GM06990 (cell line): ENCODE measurements around the gene SPSB3.

Source experiments
- DNase-seq: peaks from one replicate; pipeline ENCODE4 v3.0.0-alpha.2; 2011; ENCODE audit not compliant: insufficient read length; ENCODE audit errors: extremely low read depth
- H3K27me3 ChIP-seq: replicated peaks from 2 replicates; pipeline ENCODE4 v1.6.0; 2011; ENCODE audit warnings: low read length; ENCODE audit not compliant: control insufficient read depth, insufficient read depth
- H3K36me3 ChIP-seq: 2 replicates; pipeline ENCODE4 v1.5.1; 2011; ENCODE audit warnings: low read length; ENCODE audit not compliant: control insufficient read depth, insufficient read depth
- H3K4me3 ChIP-seq: replicated peaks from 2 replicates; pipeline ENCODE4 v1.5.1; 2011; ENCODE audit warnings: low read depth, mild to moderate bottlenecking, control low read depth, low read length
- TF ChIP-seq, protein P1 (sequence below): IDR thresholded peaks from 2 replicates; pipeline ENCODE4 v1.5.1; 2011; ENCODE audit warnings: low read length, control low read depth, mild to moderate bottlenecking, inconsistent platforms; ENCODE audit not compliant: insufficient read depth, poor library complexity, severe bottlenecking

Gene SPSB3

DNA sequence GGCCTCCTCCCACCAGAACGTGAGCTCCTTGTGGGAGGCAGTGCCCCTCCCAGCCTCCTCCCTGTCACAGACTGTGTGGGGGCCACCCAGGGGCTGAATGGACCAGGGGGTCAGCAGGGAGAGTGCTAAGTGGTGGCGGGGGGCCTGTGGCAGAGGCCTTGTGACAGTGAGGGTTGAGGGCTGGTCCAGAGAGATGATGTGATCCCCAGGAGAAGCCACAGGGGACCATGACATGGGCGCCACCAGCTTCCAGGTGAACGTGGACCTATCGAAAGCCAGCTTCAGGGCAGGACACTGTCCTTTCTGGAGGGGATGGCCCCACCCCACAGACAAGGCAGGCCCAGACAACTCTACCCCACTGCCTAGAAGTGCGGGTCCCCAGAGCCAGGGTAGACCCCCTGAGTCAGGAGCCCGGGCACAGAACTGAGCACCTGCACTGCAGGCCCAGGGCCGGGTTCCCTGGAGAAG, 3.1 kb downstream of the SPSB3 start:
- TF ChIP-seq, protein P1, sequence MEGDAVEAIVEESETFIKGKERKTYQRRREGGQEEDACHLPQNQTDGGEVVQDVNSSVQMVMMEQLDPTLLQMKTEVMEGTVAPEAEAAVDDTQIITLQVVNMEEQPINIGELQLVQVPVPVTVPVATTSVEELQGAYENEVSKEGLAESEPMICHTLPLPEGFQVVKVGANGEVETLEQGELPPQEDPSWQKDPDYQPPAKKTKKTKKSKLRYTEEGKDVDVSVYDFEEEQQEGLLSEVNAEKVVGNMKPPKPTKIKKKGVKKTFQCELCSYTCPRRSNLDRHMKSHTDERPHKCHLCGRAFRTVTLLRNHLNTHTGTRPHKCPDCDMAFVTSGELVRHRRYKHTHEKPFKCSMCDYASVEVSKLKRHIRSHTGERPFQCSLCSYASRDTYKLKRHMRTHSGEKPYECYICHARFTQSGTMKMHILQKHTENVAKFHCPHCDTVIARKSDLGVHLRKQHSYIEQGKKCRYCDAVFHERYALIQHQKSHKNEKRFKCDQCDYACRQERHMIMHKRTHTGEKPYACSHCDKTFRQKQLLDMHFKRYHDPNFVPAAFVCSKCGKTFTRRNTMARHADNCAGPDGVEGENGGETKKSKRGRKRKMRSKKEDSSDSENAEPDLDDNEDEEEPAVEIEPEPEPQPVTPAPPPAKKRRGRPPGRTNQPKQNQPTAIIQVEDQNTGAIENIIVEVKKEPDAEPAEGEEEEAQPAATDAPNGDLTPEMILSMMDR: no peak
- Histone ChIP-seq H3K4me3 (no peak overlapping the region), H3K27me3 (no peaks in the 10 kb centered on the region), H3K36me3 (peaks cover 15% of the 10 kb centered on the region)
- peak; percentile 6 for DNase-seq

DNA sequence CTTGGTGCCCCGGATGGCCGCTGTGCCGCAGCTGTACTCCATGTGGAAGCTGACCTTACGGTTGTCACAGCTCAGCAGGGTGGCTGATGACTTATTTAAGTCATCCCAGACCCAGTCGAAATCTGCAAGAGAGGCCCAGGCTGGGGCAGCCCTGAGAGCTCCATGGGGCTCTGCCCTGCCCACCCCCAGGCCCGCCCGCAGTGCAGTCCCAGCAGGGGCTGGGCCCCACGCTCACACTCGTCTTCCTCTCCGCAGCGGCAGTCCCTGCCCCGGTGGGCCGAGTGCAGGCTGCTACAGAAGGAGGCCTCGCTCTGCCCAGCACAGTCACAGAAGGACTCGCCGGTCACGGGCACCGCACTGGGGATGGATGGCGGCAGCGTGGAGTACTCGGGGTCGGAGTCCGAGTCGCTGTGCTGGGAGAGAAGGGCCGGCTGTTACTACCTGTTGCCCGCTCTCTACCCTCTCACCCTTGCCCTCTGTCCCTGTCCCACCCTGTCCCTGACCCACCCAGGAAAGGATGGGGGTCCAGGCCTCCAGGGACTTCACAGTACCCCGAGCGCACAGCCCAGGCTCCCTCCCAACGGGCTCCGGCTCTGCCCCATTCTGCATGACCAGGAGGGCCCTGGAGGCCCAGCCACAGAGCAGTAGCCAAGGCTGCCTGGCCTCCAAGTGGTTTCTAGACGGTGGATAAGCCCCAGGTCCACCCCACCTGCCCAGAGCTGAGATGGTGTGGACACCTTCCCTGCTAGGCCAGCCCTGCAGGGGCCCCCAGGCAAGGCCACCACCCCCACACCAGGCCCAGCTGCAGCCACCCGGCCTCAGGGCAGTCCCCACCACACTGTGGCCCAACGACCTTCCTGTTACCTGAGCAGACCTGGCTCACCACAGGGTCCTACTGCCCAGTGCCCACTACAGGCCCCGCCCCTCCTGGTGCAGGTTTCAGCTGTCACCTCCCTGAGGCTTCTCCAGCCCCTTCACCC, 3.9 kb downstream of the SPSB3 start:
- Histone ChIP-seq H3K36me3 (peaks cover 15% of the 10 kb centered on the region), H3K4me3 (no peak overlapping the region), H3K27me3 (no peaks in the 10 kb centered on the region)
- TF ChIP-seq, protein P1: no peak
- peak; percentile 23 for DNase-seq

DNA sequence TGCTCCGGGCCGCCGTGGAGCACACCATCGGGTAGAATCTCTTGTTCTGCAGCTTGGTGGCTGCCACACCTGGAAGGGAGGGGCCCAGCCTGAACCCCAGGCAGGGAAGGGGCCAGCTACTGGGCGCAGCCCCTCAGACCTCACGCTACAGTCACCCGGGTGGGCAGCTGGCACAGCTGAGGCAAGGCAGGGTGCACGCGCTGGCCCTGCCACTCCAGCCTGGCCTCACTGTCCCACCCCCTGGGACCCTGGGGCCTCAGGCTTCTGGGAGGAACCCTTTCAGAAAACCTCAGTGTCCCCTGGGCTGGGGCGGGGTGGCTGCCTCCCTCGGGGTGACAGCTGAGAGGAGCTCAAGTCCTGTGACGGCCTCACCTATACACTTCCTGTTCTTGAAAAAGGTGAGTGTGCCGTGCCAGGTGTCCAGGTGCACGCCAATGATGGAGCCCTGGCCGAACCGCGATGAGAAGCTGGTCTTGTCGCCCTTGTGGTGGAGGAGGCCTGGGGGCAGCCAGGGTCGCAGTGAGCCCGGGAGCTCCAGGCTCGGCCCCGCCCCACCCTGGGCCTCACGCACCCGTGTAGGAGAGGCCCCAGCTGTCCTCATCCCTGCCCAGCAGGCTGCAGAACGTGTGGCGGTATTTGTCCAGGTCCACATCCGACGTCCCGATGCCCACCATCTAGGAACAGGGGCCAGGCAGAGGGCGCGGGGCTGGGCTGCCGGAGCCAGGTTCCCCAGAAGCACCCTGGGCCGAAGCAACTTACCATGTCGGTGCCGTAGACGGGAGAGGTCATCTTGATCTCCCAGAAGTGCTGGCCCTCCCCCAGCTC, 4.8 kb downstream of the SPSB3 start:
- H3K4me3 ChIP-seq: no peak overlapping the region
- TF ChIP-seq, protein P1: no peak
- DNase-seq: peak; percentile 22
- H3K36me3 ChIP-seq: peaks cover 15% of the 10 kb centered on the region
- H3K27me3 ChIP-seq: no peaks in the 10 kb centered on the region

DNA sequence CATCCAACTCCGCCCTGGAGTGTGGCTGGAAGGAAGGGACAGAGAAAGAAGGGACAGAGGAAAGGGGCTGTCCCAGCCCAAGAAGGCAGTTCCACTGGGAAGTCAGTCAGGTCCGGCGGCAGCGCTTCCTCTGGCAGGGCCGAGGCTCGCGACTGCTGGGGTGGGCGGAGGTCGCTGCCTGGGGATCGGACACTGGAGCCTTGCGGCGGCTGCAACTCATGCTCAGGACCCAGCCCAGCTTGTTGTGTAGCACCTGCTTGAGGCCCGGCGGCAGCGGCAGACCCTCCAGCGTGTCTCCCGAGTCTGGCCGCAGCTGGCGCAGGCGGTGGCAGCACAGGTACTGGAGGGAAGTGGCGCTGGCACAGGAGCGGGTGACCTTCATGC, 5.4 kb downstream of the SPSB3 start:
- Histone ChIP-seq H3K4me3 (no peak overlapping the region), H3K36me3 (peaks cover 15% of the 10 kb centered on the region), H3K27me3 (no peaks in the 10 kb centered on the region)
- peak; percentile 18 for DNase-seq
- TF ChIP-seq, protein P1: no peak

DNA sequence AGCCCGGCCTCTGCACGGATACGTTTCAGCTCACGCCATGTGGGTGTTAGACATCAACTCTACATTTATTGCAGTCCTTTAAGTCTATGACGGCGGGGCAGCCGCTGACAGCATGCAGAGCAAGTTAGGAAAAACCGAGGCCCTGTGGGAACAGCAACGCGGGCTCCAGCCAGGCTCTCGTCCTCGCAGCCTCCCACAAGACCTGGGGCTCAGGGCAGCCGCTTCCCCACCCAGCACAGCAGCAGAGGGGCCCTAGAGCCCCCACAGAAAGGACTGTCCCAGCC, 5.8 kb downstream of the SPSB3 start:
- no peak overlapping the region for H3K4me3 ChIP-seq
- TF ChIP-seq, protein P1: no peak
- DNase-seq: peak; percentile 13
- H3K27me3 ChIP-seq: no peaks in the 10 kb centered on the region
- peaks cover 15% of the 10 kb centered on the region for H3K36me3 ChIP-seq
